ENCODE results near the gene KIF9.
A peak's percentile ranks its signal among the peaks of the same experiment; 100 is the strongest.
"Not testable (repeated sequence)": the region's sequence is repeated elsewhere in the genome, so short reads cannot be mapped to it uniquely, and the experiment has no call there.

The KIF9 gene

GRCh38 chr3:47291754-47292420 is 9.3 kb upstream of the KIF9 start:
- not testable (repeated sequence) for DNase-seq

GRCh38 chr3:47291158-47291753 is 8.7 kb upstream of the KIF9 start:
- DNase-seq, result no peak

- no peak for DNase-seq
These were observed 6.6 kb upstream of the KIF9 start for GRCh38 chr3:47288966-47289910.

- DNase-seq, result no peak
These were observed 1.2 kb upstream of the KIF9 start for GRCh38 chr3:47283591-47284364.

GRCh38 chr3:47283193-47283537 is 566 bp upstream of the KIF9 start:
- peak in 1 of 4 experiments; percentile 55 for DNase-seq

- no peak for DNase-seq
These were observed 2.1 kb downstream of the KIF9 start for GRCh38 chr3:47280519-47280918.

GRCh38 chr3:47276558-47276957 is 6.0 kb downstream of the KIF9 start:
- no peak for DNase-seq

GRCh38 chr3:47274652-47275051 is 7.9 kb downstream of the KIF9 start:
- no peak for DNase-seq

GRCh38 chr3:47273564-47273963 is 9.0 kb downstream of the KIF9 start:
- no peak for DNase-seq

- DNase-seq, result no peak
These were observed 12.1 kb downstream of the KIF9 start for GRCh38 chr3:47270526-47270925.

- no peak for DNase-seq
These were observed 15.1 kb downstream of the KIF9 start for GRCh38 chr3:47267490-47267824.

GRCh38 chr3:47266709-47267489 is 15.7 kb downstream of the KIF9 start:
- peak in 1 of 4 experiments; percentile 27 for DNase-seq

- DNase-seq, result no peak
These were observed 16.7 kb downstream of the KIF9 start for GRCh38 chr3:47265725-47266428.

GRCh38 chr3:47265008-47265407 is 17.6 kb downstream of the KIF9 start:
- DNase-seq, result no peak

- DNase-seq, result no peak
These were observed 21.3 kb downstream of the KIF9 start for GRCh38 chr3:47261301-47261700.

GRCh38 chr3:47260605-47261004 is 22.0 kb downstream of the KIF9 start:
- DNase-seq, result no peak

GRCh38 chr3:47259114-47259513 is 23.5 kb downstream of the KIF9 start:
- DNase-seq, result no peak

- not testable (repeated sequence) for DNase-seq
These were observed 26.3 kb downstream of the KIF9 start for GRCh38 chr3:47256331-47256730.

GRCh38 chr3:47251689-47252088 is 30.9 kb downstream of the KIF9 start:
- DNase-seq, result no peak

GRCh38 chr3:47251085-47251484 is 31.5 kb downstream of the KIF9 start:
- not testable (repeated sequence) for DNase-seq

- no peak for DNase-seq
These were observed 32.1 kb downstream of the KIF9 start for GRCh38 chr3:47250309-47251060.

Data from activated naive CD4-positive, alpha-beta T cell (primary cell).